HEK293 (cell line): ENCODE measurements around the gene MVB12B.

Experiments
- KLF10 ChIP-seq: fragments of 450-650 bp; IDR thresholded peaks from 2 replicates; pipeline ENCODE4 v1.5.1; 2018; ENCODE audit warnings: missing biosample characterization, mild to moderate bottlenecking, missing genetic modification characterization
- TF ChIP-seq, protein P1 (sequence below): fragments of 450-650 bp; formaldehyde crosslinking; IDR thresholded peaks from 2 replicates; pipeline ENCODE4 v1.5.1; 2016; ENCODE audit warnings: missing biosample characterization, missing genetic modification characterization
- TF ChIP-seq, protein P2 (sequence below): fragments of 450-650 bp; formaldehyde crosslinking; IDR thresholded peaks from 2 replicates; pipeline ENCODE4 v1.5.1; 2017; ENCODE audit warnings: missing biosample characterization, missing genetic modification characterization

DNA sequence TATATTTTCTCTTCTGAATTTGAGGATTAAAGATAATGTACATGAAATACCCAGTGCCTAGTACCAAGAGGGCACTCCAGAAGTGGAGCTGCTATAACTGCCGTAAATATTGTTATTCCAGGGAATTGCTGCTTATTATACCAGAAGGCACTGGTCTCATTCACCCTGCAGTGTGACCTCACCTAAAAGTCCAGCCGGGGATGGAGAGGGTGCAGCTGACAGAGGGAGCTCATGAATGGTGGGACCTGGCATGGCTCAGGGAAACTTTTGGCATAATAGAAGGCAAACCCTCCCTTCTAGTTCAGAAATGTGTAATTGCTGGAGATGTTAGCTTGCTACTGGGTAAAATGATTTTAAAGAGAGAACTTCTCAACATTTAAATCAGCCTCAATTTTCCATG is 108.5 kb downstream of the MVB12B start:
- TF ChIP-seq, protein P1, sequence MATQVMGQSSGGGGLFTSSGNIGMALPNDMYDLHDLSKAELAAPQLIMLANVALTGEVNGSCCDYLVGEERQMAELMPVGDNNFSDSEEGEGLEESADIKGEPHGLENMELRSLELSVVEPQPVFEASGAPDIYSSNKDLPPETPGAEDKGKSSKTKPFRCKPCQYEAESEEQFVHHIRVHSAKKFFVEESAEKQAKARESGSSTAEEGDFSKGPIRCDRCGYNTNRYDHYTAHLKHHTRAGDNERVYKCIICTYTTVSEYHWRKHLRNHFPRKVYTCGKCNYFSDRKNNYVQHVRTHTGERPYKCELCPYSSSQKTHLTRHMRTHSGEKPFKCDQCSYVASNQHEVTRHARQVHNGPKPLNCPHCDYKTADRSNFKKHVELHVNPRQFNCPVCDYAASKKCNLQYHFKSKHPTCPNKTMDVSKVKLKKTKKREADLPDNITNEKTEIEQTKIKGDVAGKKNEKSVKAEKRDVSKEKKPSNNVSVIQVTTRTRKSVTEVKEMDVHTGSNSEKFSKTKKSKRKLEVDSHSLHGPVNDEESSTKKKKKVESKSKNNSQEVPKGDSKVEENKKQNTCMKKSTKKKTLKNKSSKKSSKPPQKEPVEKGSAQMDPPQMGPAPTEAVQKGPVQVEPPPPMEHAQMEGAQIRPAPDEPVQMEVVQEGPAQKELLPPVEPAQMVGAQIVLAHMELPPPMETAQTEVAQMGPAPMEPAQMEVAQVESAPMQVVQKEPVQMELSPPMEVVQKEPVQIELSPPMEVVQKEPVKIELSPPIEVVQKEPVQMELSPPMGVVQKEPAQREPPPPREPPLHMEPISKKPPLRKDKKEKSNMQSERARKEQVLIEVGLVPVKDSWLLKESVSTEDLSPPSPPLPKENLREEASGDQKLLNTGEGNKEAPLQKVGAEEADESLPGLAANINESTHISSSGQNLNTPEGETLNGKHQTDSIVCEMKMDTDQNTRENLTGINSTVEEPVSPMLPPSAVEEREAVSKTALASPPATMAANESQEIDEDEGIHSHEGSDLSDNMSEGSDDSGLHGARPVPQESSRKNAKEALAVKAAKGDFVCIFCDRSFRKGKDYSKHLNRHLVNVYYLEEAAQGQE (tag by site-specific recombination): no peak
- TF ChIP-seq, protein P2, sequence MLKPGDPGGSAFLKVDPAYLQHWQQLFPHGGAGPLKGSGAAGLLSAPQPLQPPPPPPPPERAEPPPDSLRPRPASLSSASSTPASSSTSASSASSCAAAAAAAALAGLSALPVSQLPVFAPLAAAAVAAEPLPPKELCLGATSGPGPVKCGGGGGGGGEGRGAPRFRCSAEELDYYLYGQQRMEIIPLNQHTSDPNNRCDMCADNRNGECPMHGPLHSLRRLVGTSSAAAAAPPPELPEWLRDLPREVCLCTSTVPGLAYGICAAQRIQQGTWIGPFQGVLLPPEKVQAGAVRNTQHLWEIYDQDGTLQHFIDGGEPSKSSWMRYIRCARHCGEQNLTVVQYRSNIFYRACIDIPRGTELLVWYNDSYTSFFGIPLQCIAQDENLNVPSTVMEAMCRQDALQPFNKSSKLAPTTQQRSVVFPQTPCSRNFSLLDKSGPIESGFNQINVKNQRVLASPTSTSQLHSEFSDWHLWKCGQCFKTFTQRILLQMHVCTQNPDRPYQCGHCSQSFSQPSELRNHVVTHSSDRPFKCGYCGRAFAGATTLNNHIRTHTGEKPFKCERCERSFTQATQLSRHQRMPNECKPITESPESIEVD: no peak
- TF ChIP-seq KLF10 (tag by site-specific recombination): no peak
